Hepatocyte (in vitro differentiated cells): ENCODE data around the gene UBA6.

Experiments
- EZH2 ChIP-seq: fragments of 200-600 bp; sonication (generic); IDR thresholded peaks from 2 replicates; pipeline ENCODE4 v1.6.1; 2016; ENCODE audit warnings: antibody characterized with exemption, mild to moderate bottlenecking, borderline replicate concordance
- TF ChIP-seq, protein P1 (sequence below): fragments of 200-600 bp; sonication (generic); IDR thresholded peaks from 2 replicates; pipeline ENCODE4 v1.5.1; 2016; ENCODE audit warnings: antibody characterized with exemption, mild to moderate bottlenecking; ENCODE audit not compliant: poor library complexity

DNA sequence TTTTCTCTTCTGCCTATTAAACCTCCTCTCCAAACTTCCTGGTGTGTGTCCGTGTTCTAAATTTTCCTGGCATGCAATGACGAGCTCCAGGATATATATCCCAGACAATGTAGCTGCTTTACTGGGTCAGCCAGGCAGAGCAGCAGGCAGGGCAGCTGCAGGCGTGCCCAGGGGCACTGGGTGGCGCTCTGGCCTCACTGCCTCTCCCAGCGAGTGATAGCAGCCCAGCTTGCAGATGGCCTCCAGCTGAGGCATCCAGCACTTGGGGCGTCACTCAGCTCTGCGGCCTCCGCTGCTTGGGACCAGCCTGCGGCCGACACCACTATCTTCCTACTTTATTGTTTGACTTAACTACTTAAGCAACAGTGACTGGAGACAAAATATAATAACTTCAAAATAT, 23.0 kb upstream of the UBA6 start:
- TF ChIP-seq, protein P1, sequence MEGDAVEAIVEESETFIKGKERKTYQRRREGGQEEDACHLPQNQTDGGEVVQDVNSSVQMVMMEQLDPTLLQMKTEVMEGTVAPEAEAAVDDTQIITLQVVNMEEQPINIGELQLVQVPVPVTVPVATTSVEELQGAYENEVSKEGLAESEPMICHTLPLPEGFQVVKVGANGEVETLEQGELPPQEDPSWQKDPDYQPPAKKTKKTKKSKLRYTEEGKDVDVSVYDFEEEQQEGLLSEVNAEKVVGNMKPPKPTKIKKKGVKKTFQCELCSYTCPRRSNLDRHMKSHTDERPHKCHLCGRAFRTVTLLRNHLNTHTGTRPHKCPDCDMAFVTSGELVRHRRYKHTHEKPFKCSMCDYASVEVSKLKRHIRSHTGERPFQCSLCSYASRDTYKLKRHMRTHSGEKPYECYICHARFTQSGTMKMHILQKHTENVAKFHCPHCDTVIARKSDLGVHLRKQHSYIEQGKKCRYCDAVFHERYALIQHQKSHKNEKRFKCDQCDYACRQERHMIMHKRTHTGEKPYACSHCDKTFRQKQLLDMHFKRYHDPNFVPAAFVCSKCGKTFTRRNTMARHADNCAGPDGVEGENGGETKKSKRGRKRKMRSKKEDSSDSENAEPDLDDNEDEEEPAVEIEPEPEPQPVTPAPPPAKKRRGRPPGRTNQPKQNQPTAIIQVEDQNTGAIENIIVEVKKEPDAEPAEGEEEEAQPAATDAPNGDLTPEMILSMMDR = no peak
- TF ChIP-seq EZH2 = no peak
